ENCODE measurements around the gene ZNF8. TPM values are rescaled to one million over a fixed set of nuclear protein-coding genes. Genes with fewer than 3 reads are reported as not detected.

Gene ZNF8
- total and polyA plus RNA-seq, 10 of the 15 experiments (the other 5 are each of a cell fraction or from before 2014, with no cell fraction given) = 0.46 to 5.4 (median 2.6) TPM

- in situ Hi-C loops (cut with MboI) (loop anchor here (10.0 kb wide), 1 partner anchor 1862 kb away; no protein-coding TSS in a partner anchor), intact Hi-C loops (cut with micrococcal nuclease; ENCODE audit: unreplicated experiment) (no loop called here)
- H3K9me3 ChIP-seq (replicated peaks; ENCODE audit: control insufficient read depth, insufficient read depth, low read length) = peaks cover 4% of the 10 kb centered on the region
- FAIRE-seq (no peak), DNase-seq (ENCODE audit: low read depth, low spot score) (no peak), ATAC-seq (no peak)
- no peaks in the 10 kb centered on the region for H4K20me1 ChIP-seq (ENCODE audit: control insufficient read depth, insufficient read depth)
- no peak overlapping the region for H3K4me3 ChIP-seq
- H3K79me2 ChIP-seq (ENCODE audit: control insufficient read depth, insufficient read depth, low read length) = peaks cover 18% of the 10 kb centered on the region
- 81% methylated on average over 6 of the region's 7 CpGs for WGBS (ENCODE audit: insufficient coverage, insufficient replicate concordance, low lambda C conversion rate, missing lambda C conversion rate)
- H2AFZ ChIP-seq (ENCODE audit: control insufficient read depth, low read depth, low read length) = no peak overlapping the region
- SMC1A ChIA-PET (ENCODE audit: uncharacterized antibody, unreplicated experiment) = no interaction called here
- H3K27me3 ChIP-seq (replicated peaks in 1 of 2; ENCODE audit: control insufficient read depth in 2 of 2, insufficient read depth in 2 of 2, low read length in 1 of 2) = no peaks in the 10 kb centered on the region
- BruUV-seq (replicated peaks) = no TSS peak
- no peak for TF ChIP-seq CHD4 (IDR thresholded peaks at IDR 0.05)
- TF ChIP-seq KLF5 (IDR thresholded peaks at IDR 0.05; ENCODE audit: partially characterized antibody) = no peak
- no peak for TF ChIP-seq FOXK2 (IDR thresholded peaks at IDR 0.05)
- TF ChIP-seq TCF3 (IDR thresholded peaks at IDR 0.05; ENCODE audit: borderline replicate concordance, insufficient read depth, low read depth, low read length) = no peak
- no peak for TF ChIP-seq SMAD1 (IDR thresholded peaks at IDR 0.05; ENCODE audit: low read depth, partially characterized antibody)
- no peak for TF ChIP-seq RAD21 (IDR thresholded peaks at IDR 0.05; ENCODE audit: insufficient read depth, low read depth, low read length)
- no peak for TF ChIP-seq RCOR1 (conservative IDR thresholded peaks at IDR 0.05; ENCODE audit: low read depth, low read length)
- no peak for TF ChIP-seq ATF2 (IDR thresholded peaks at IDR 0.05; ENCODE audit: low read length)
- no peak for TF ChIP-seq ESRRA (IDR thresholded peaks at IDR 0.05; ENCODE audit: low read length)
- TF ChIP-seq, protein P1, sequence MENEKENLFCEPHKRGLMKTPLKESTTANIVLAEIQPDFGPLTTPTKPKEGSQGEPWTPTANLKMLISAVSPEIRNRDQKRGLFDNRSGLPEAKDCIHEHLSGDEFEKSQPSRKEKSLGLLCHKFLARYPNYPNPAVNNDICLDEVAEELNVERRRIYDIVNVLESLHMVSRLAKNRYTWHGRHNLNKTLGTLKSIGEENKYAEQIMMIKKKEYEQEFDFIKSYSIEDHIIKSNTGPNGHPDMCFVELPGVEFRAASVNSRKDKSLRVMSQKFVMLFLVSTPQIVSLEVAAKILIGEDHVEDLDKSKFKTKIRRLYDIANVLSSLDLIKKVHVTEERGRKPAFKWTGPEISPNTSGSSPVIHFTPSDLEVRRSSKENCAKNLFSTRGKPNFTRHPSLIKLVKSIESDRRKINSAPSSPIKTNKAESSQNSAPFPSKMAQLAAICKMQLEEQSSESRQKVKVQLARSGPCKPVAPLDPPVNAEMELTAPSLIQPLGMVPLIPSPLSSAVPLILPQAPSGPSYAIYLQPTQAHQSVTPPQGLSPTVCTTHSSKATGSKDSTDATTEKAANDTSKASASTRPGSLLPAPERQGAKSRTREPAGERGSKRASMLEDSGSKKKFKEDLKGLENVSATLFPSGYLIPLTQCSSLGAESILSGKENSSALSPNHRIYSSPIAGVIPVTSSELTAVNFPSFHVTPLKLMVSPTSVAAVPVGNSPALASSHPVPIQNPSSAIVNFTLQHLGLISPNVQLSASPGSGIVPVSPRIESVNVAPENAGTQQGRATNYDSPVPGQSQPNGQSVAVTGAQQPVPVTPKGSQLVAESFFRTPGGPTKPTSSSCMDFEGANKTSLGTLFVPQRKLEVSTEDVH (IDR thresholded peaks at IDR 0.05; ENCODE audit: low read depth, partially characterized antibody) = no peak
- no peak for TF ChIP-seq SMAD5 (IDR thresholded peaks at IDR 0.05; ENCODE audit: low read depth)
- no peak for TF ChIP-seq EED (IDR thresholded peaks at IDR 0.05; ENCODE audit: low read depth)
- TF ChIP-seq YBX1 (IDR thresholded peaks at IDR 0.05) = no peak
- H3K27ac ChIP-seq (ENCODE audit: control insufficient read depth, insufficient read depth) = no peak overlapping the region
- H3K36me3 ChIP-seq (ENCODE audit: control insufficient read depth in 2 of 2, insufficient read depth in 2 of 2, low read length in 1 of 2) = no peaks in the 10 kb centered on the region
- no peak overlapping the region for H3K9ac ChIP-seq (ENCODE audit: control insufficient read depth, insufficient read depth, low read length)
- RAD21 ChIA-PET (ENCODE audit: unreplicated experiment) = no interaction called here
- CTCF ChIA-PET = no interaction called here
- no peak overlapping the region for H3K4me2 ChIP-seq (ENCODE audit: control insufficient read depth, insufficient read depth)
- POLR2A ChIA-PET = no interaction called here
- H3K4me1 ChIP-seq (ENCODE audit: control insufficient read depth, insufficient read depth, low read length) = no peaks in the 10 kb centered on the region; the same call in 1 of the 2 replicates
Measured at GRCh38 chr19:58277197-58277596, 1.6 kb upstream of the ZNF8 start.

Data from GM12878 (cell line).